Measurements from ENCODE around the gene LTBP1.

LTBP1 gene

GRCh38 chr2:33130544-33130943 is 183.8 kb downstream of the LTBP1 start:
- no peak for TF ChIP-seq CTCF (IDR thresholded peaks at IDR 0.05; ENCODE audit: insufficient read depth, low read length, poor library complexity, severe bottlenecking)
- Histone ChIP-seq H3K36me3 (ENCODE audit: control insufficient read depth, insufficient read depth, low read length) (no peaks in the 10 kb centered on the region), H3K4me3 (replicated peaks; ENCODE audit: low read depth, low read length) (no peak overlapping the region), H3K27me3 (replicated peaks; ENCODE audit: control insufficient read depth, insufficient read depth, low read length) (peaks cover 1% of the 10 kb centered on the region)
- DNase-seq (ENCODE audit: extremely low read depth, insufficient read length) = no peak

DNA sequence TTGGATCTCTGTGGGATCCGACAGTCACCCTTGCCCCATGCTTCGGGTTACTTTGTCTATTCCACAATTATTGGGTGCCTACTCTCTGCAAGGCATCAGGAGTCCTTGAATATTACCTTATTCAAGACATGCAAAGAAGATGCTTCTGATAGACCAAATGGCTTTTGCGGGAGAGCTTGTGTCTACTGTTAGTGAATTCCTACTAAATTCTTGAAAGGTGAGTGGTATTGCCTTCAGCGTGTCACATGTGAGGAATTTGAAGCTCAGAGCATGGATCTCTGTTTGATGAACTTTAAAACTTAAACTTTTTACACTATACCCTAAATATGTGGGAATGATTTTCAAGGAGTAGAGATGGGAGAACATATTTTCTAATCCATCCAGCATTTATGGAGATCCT is 184.4 kb downstream of the LTBP1 start:
- TF ChIP-seq CTCF (IDR thresholded peaks at IDR 0.05; ENCODE audit: insufficient read depth, low read length, poor library complexity, severe bottlenecking) = no peak
- Histone ChIP-seq H3K36me3 (ENCODE audit: control insufficient read depth, insufficient read depth, low read length) (no peaks in the 10 kb centered on the region), H3K27me3 (replicated peaks; ENCODE audit: control insufficient read depth, insufficient read depth, low read length) (peaks cover 1% of the 10 kb centered on the region), H3K4me3 (replicated peaks; ENCODE audit: low read depth, low read length) (no peak overlapping the region)
- DNase-seq (ENCODE audit: extremely low read depth, insufficient read length) = no peak

GRCh38 chr2:33131749-33132148 is 185.0 kb downstream of the LTBP1 start:
- Histone ChIP-seq H3K36me3 (ENCODE audit: control insufficient read depth, insufficient read depth, low read length) (no peaks in the 10 kb centered on the region), H3K4me3 (replicated peaks; ENCODE audit: low read depth, low read length) (no peak overlapping the region), H3K27me3 (replicated peaks; ENCODE audit: control insufficient read depth, insufficient read depth, low read length) (peaks cover 1% of the 10 kb centered on the region)
- no peak for TF ChIP-seq CTCF (IDR thresholded peaks at IDR 0.05; ENCODE audit: insufficient read depth, low read length, poor library complexity, severe bottlenecking)
- DNase-seq (ENCODE audit: extremely low read depth, insufficient read length) = no peak

DNA sequence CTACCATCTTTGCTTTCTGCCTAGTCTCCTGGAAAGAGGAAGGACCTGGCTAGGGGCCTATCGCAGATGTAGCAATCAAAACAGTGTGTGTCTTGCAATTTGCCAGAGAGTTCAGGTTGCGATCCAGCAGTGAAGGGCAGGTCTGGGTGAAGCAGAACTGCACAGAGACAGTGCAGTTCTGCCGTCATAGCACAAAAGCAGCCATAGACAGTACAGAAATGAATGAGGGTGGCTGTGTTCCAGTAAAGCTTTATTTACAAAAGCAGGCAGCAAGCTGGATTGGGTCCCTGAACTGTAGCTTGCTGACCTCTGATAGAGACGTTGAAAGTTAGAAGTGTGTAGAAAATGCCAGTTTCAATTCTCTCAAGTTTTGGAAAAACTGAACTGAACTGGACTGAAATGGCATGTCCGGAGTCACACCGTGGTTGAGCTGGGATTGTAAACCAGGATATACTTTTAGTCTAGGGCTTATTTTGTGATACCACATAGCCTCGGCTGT is 186.8 kb downstream of the LTBP1 start:
- TF ChIP-seq CTCF (IDR thresholded peaks at IDR 0.05; ENCODE audit: insufficient read depth, low read length, poor library complexity, severe bottlenecking) = no peak
- no peak for DNase-seq (ENCODE audit: extremely low read depth, insufficient read length)
- H3K36me3 ChIP-seq (ENCODE audit: control insufficient read depth, insufficient read depth, low read length) = no peaks in the 10 kb centered on the region
- H3K27me3 ChIP-seq (replicated peaks; ENCODE audit: control insufficient read depth, insufficient read depth, low read length) = peaks cover 1% of the 10 kb centered on the region
- H3K4me3 ChIP-seq (replicated peaks; ENCODE audit: low read depth, low read length) = no peak overlapping the region

GRCh38 chr2:33134086-33134771 is 187.5 kb downstream of the LTBP1 start:
- H3K36me3 ChIP-seq (ENCODE audit: control insufficient read depth, insufficient read depth, low read length) = no peaks in the 10 kb centered on the region
- no peak overlapping the region for H3K4me3 ChIP-seq (replicated peaks; ENCODE audit: low read depth, low read length)
- no peak for TF ChIP-seq CTCF (IDR thresholded peaks at IDR 0.05; ENCODE audit: insufficient read depth, low read length, poor library complexity, severe bottlenecking)
- no peak for DNase-seq (ENCODE audit: extremely low read depth, insufficient read length)
- H3K27me3 ChIP-seq (replicated peaks; ENCODE audit: control insufficient read depth, insufficient read depth, low read length) = peaks cover 1% of the 10 kb centered on the region

Data from GM06990 (cell line).